HepG2 (cell line): Measurements from ENCODE around the gene THRB. TPM values are rescaled to one million over a fixed set of nuclear protein-coding genes. Genes with fewer than 3 reads are reported as not detected.
A peak's percentile ranks its signal among the peaks of the same experiment; 100 is the strongest.

Experiments used
- ATAC-seq: fragments of 200-7000 bp; cut with Tn5 transposase; 3 replicates; pipeline ENCODE4 v1.9.1; 2020; ENCODE audit warnings: mild to moderate bottlenecking, moderate library complexity
- BruUV-seq: library from RNA; stranded (reverse); fragments of 400-500 nt; replicated peaks from 2 replicates; lab custom pipeline; 2021; lab: Mats Ljungman, UMichigan
- CTCF ChIA-PET: fragments of 300-600 bp; formaldehyde crosslinking; extraction: SDS; loops from one replicate; lab custom pipeline; 2021; ENCODE audit warnings: low total read pairs, inconsistent platforms, low intra/inter-chr PET ratio; lab: Yijun Ruan, JAX
- POLR2A ChIA-PET: fragments of 350-600 bp; sonication (Branson Sonifier 250); formaldehyde crosslinking; loops from one replicate; lab custom pipeline; 2020; ENCODE audit warnings: antibody characterized with exemption, inconsistent platforms; lab: Yijun Ruan, JAX
- DNase-seq: peaks from one replicate; pipeline ENCODE4 v3.0.0-alpha.2; 2015; ENCODE audit warnings: low spot score
- FAIRE-seq: peaks from 3 replicates; lab custom pipeline; 2011; peaks lifted over from hg19 to GRCh38; lab: Jason Lieb, UNC
- H2AFZ ChIP-seq: one replicate; pipeline ENCODE4 v1.6.1; 2011; ENCODE audit warnings: low read length, inconsistent platforms
- H3K27ac ChIP-seq: fragments of 300-600 bp; 3 replicates; pipeline ENCODE4 v1.8.0; 2011; ENCODE audit warnings: mixed run types, mild to moderate bottlenecking, mixed read lengths, low read length, inconsistent platforms; ENCODE audit not compliant: insufficient read depth; ENCODE audit errors: extremely low read length
- H3K27me3 ChIP-seq, 2 experiments: fragments of 200-600 bp in 1 of 2; 2 replicates in 1 of 2; 3 replicates in 1 of 2; pipeline versions ENCODE4 v1.6.0 to v1.8.0; 2011; ENCODE audit warnings: low read length in 2 of 2, mild to moderate bottlenecking in 2 of 2, moderate library complexity in 2 of 2, inconsistent platforms in 1 of 2; ENCODE audit not compliant: insufficient read depth in 2 of 2, control insufficient read depth in 1 of 2
- H3K36me3 ChIP-seq, 2 experiments: fragments of 200-600 bp in 1 of 2; replicated peaks in 1 of 2; 2 replicates in 1 of 2; 3 replicates in 1 of 2; pipeline versions ENCODE4 v1.5.1 to v1.8.0; 2011; ENCODE audit warnings: low read length in 2 of 2, inconsistent platforms in 1 of 2; ENCODE audit not compliant: insufficient read depth in 2 of 2, control insufficient read depth in 1 of 2
- H3K4me1 ChIP-seq: 2 replicates; pipeline ENCODE4 v1.5.1; 2012; ENCODE audit warnings: low read length, inconsistent platforms; ENCODE audit not compliant: insufficient read depth
- H3K4me2 ChIP-seq: 2 replicates; pipeline ENCODE4 v1.6.0; 2011; ENCODE audit warnings: low read depth, low read length, inconsistent platforms
- H3K4me3 ChIP-seq, 3 experiments: fragments of 200-600 bp in 1 of 3; sonication (generic), shearing (Covaris generic) in 1 of 3; replicated peaks in 1 of 3; 2 replicates each; pipeline ENCODE4 v1.5.1; 2011 to 2016; ENCODE audit warnings: low read length in 3 of 3, inconsistent platforms in 2 of 3, low read depth in 2 of 3, mild to moderate bottlenecking in 2 of 3, control low read depth in 1 of 3, mixed read lengths in 1 of 3; ENCODE audit not compliant: insufficient read depth in 1 of 3
- H3K79me2 ChIP-seq: one replicate; pipeline ENCODE4 v1.6.1; 2011; ENCODE audit warnings: low read length, inconsistent platforms; ENCODE audit not compliant: insufficient read depth
- H3K9ac ChIP-seq: 2 replicates; pipeline ENCODE4 v1.6.0; 2011; ENCODE audit warnings: mild to moderate bottlenecking, low read depth, low read length, inconsistent platforms; ENCODE audit not compliant: insufficient read depth
- H3K9me3 ChIP-seq: 2 replicates; pipeline ENCODE4 v1.5.1; 2012; ENCODE audit warnings: mild to moderate bottlenecking, low read length
- H4K20me1 ChIP-seq: 2 replicates; pipeline ENCODE4 v1.6.0; 2011; ENCODE audit warnings: inconsistent platforms, mild to moderate bottlenecking, low read length, moderate library complexity; ENCODE audit not compliant: insufficient read depth
- ARID2 ChIP-seq: sonication (generic); formaldehyde crosslinking; IDR thresholded peaks from 2 replicates; pipeline ENCODE4 v1.8.1; 2022; ENCODE audit warnings: mild to moderate bottlenecking, missing genetic modification reagents, borderline replicate concordance
- CENPBD1 ChIP-seq: sonication (generic); formaldehyde crosslinking; IDR thresholded peaks from 2 replicates; pipeline ENCODE4 v1.8.0; 2022; ENCODE audit warnings: missing genetic modification reagents, low read depth, mild to moderate bottlenecking, borderline replicate concordance
- CTCF ChIP-seq: sonication (generic); formaldehyde crosslinking; IDR thresholded peaks from 2 replicates; pipeline ENCODE4 v1.5.0; 2020; ENCODE audit warnings: mild to moderate bottlenecking, missing genetic modification reagents, moderate library complexity
- HMGXB3 ChIP-seq: sonication (generic); formaldehyde crosslinking; IDR thresholded peaks from 2 replicates; pipeline ENCODE4 v1.4.0; 2020; ENCODE audit warnings: missing genetic modification reagents, borderline replicate concordance
- HNRNPH1 ChIP-seq: fragments of 200-400 bp; formaldehyde crosslinking; optimal IDR thresholded peaks from 2 replicates; pipeline ENCODE3; 2017; ENCODE audit warnings: mild to moderate bottlenecking, low read depth, low read length
- KDM5A ChIP-seq: fragments of 200-600 bp; sonication (generic); IDR thresholded peaks from 2 replicates; pipeline ENCODE4 v1.7.0; 2018; ENCODE audit warnings: antibody characterized with exemption, mild to moderate bottlenecking, low read length, borderline replicate concordance
- MIER2 ChIP-seq: IDR thresholded peaks from 2 replicates; pipeline ENCODE4 v1.6.1; 2016; ENCODE audit warnings: missing biosample characterization, missing genetic modification reagents
- NKX3-1 ChIP-seq: sonication (generic); formaldehyde crosslinking; IDR thresholded peaks from 2 replicates; pipeline ENCODE4 v1.5.0; 2020; ENCODE audit warnings: missing genetic modification reagents
- RAD21 ChIP-seq: fragments of 450-650 bp; formaldehyde crosslinking; IDR thresholded peaks from 2 replicates; pipeline ENCODE4 v1.5.0; 2020; ENCODE audit warnings: mild to moderate bottlenecking
- RFX5 ChIP-seq: IDR thresholded peaks from 2 replicates; pipeline ENCODE4 v1.6.1; 2011; ENCODE audit warnings: low read depth, low read length, improper control_type of control experiment
- ZNF263 ChIP-seq: sonication (generic); formaldehyde crosslinking; IDR thresholded peaks from 2 replicates; pipeline ENCODE4 v1.4.0; 2020; ENCODE audit warnings: missing genetic modification reagents
- ZNF557 ChIP-seq: sonication (generic); formaldehyde crosslinking; IDR thresholded peaks from 2 replicates; pipeline ENCODE4 v1.4.0; 2020; ENCODE audit warnings: missing genetic modification reagents
- ZNF572 ChIP-seq: sonication (generic); formaldehyde crosslinking; IDR thresholded peaks from 2 replicates; pipeline ENCODE4 v1.5.1; 2020; ENCODE audit warnings: mild to moderate bottlenecking, missing genetic modification reagents
- WGBS: methylation state at CpG from one replicate; pipeline ENCODE4 v1.1.6; 2017; ENCODE audit warnings: low lambda C conversion rate; 5-methylcytosine and 5-hydroxymethylcytosine counted together
- in situ Hi-C: cut with HindIII; loops from 2 replicates; pipeline ENCODE4 v1.10.0; 2017; ENCODE audit warnings: low pct_unique_long_range_greater_than_20kb; ENCODE audit not compliant: extremely low pct_ligation_motif_present
- intact Hi-C: fragments of 100-400 bp; cut with micrococcal nuclease; formaldehyde crosslinking; loops from one replicate; pipeline ENCODE4 v1.10.0; 2022; ENCODE audit not compliant: unreplicated experiment
- polyA plus RNA-seq, 8 experiments: library from polyadenylated mRNA; depleted of rRNA in 3 of 8; stranded (reverse) in 7 of 8; unstranded in 1 of 8; fragments of >200 nt; fragmentation: Illumina TruSeq in 4 of 8; extraction: Trizol in 4 of 8; gene quantifications; 2 replicates each; pipeline versions ENCODE4 v1.2.1 to v1.2.3, GENCODE V29; 2011 to 2016; ENCODE audit warnings: low read depth in 4 of 8, missing spikeins in 1 of 8, mixed read lengths in 1 of 8; ENCODE audit not compliant: insufficient read depth in 1 of 8
- total RNA-seq, 5 experiments: library from RNA; depleted of rRNA; stranded (reverse); fragments of >200 nt; fragmentation: Illumina TruSeq; extraction: Trizol; gene quantifications; 2 replicates each; pipeline ENCODE4 v1.2.3, GENCODE V29; 2016; ENCODE audit warnings: low read depth in 1 of 5
- TF ChIP-seq, protein P1 (sequence below): sonication (generic); formaldehyde crosslinking; IDR thresholded peaks from 2 replicates; pipeline ENCODE4 v1.4.0; 2020; ENCODE audit warnings: missing genetic modification reagents, mild to moderate bottlenecking, borderline replicate concordance
- TF ChIP-seq, protein P2 (sequence below): sonication (generic); formaldehyde crosslinking; IDR thresholded peaks from 2 replicates; pipeline ENCODE4 v1.8.1; 2023; ENCODE audit warnings: mild to moderate bottlenecking, missing genetic modification reagents, borderline replicate concordance

THRB gene
- total and polyA plus RNA-seq, 2 of the 13 experiments (the other 11 are each of a cell fraction or from before 2014, with no cell fraction given): 4.7 to 22.7 TPM

GRCh38 chr3:24088782-24089181, 405.9 kb downstream of the THRB start:
- BruUV-seq: no TSS peak
- no peaks in the 10 kb centered on the region for H3K79me2 ChIP-seq
- CTCF ChIA-PET: interaction anchor here (0.6 kb wide), 1 partner anchor 149 kb away, joined by 3 read pairs; no protein-coding TSS in a partner anchor
- no peaks in the 10 kb centered on the region; a peak in 1 of 5 replicates for H3K27me3 ChIP-seq
- H3K4me3 ChIP-seq: no peak overlapping the region
- peaks cover 22% of the 10 kb centered on the region for H3K4me1 ChIP-seq
- 4% methylated on average over 2 of the region's 2 CpGs for WGBS
- H4K20me1 ChIP-seq: no peaks in the 10 kb centered on the region
- FAIRE-seq (no peak), DNase-seq (peak; percentile 20), ATAC-seq (peak; percentile 94)
- H3K27ac ChIP-seq: no peak overlapping the region
- in situ Hi-C loops: no loop called here
- POLR2A ChIA-PET: no interaction called here
- no peaks in the 10 kb centered on the region for H3K36me3 ChIP-seq
- no peak overlapping the region for H2AFZ ChIP-seq
- H3K9ac ChIP-seq: no peak overlapping the region
- no peak overlapping the region for H3K4me2 ChIP-seq
- intact Hi-C loops: loop anchor here (5.0 kb wide), 2 partner anchors 99 to 149 kb away; no protein-coding TSS in a partner anchor
- no peaks in the 10 kb centered on the region for H3K9me3 ChIP-seq
- TF ChIP-seq, protein P1, sequence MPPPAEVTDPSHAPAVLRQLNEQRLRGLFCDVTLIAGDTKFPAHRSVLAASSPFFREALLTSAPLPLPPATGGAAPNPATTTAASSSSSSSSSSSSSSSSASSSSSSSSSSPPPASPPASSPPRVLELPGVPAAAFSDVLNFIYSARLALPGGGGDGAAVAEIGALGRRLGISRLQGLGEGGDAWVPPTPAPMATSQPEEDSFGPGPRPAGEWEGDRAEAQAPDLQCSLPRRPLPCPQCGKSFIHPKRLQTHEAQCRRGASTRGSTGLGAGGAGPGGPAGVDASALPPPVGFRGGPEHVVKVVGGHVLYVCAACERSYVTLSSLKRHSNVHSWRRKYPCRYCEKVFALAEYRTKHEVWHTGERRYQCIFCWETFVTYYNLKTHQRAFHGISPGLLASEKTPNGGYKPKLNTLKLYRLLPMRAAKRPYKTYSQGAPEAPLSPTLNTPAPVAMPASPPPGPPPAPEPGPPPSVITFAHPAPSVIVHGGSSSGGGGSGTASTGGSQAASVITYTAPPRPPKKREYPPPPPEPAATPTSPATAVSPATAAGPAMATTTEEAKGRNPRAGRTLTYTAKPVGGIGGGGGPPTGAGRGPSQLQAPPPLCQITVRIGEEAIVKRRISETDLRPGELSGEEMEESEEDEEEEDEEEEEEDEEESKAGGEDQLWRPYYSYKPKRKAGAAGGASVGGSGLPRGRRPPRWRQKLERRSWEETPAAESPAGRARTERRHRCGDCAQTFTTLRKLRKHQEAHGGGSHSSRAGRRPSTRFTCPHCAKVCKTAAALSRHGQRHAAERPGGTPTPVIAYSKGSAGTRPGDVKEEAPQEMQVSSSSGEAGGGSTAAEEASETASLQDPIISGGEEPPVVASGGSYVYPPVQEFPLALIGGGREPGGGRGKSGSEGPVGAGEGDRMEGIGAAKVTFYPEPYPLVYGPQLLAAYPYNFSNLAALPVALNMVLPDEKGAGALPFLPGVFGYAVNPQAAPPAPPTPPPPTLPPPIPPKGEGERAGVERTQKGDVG (CRISPR knock-in tag): no peak
- peak; percentile 57 for TF ChIP-seq CTCF (CRISPR knock-in tag)
- TF ChIP-seq RFX5: no peak
- no peak for TF ChIP-seq ARID2
- TF ChIP-seq ZNF557: no peak
- no peak for TF ChIP-seq ZNF263 (CRISPR knock-in tag)
- 0 out of 2 replicates have a peak, but pooled peaks have one; percentile 18 for TF ChIP-seq RAD21 (CRISPR knock-in tag)
- no peak for TF ChIP-seq NKX3-1
- no peak for TF ChIP-seq KDM5A
- TF ChIP-seq, protein P2, sequence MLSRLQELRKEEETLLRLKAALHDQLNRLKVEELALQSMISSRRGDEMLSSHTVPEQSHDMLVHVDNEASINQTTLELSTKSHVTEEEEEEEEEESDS: no peak
- no peak for TF ChIP-seq ZNF572
- no peak for TF ChIP-seq MIER2 (CRISPR knock-in tag)
- no peak for TF ChIP-seq HMGXB3
- TF ChIP-seq HNRNPH1: no peak
- no peak for TF ChIP-seq CENPBD1
